HCT116 (cell line): ENCODE data around the gene ATF1. TPM values are rescaled to one million over a fixed set of nuclear protein-coding genes. Genes with fewer than 3 reads are reported as not detected.
A peak's percentile ranks its signal among the peaks of the same experiment; 100 is the strongest.

Experiments used
- ATAC-seq: fragments of 200-7000 bp; cut with Tn5 transposase; 2 replicates; pipeline ENCODE4 v1.9.1; 2020; ENCODE audit warnings: mild to moderate bottlenecking, moderate library complexity
- BruUV-seq: library from RNA; stranded (reverse); fragments of 400-500 nt; replicated peaks from 2 replicates; lab custom pipeline; 2021; lab: Mats Ljungman, UMichigan
- CTCF ChIA-PET: fragments of 300-600 bp; sonication (Branson Sonifier 250); formaldehyde crosslinking; loops from one replicate; lab custom pipeline; 2021; ENCODE audit warnings: antibody characterized with exemption; lab: Charles Lee
- POLR2A ChIA-PET: fragments of 300-600, 350-600 bp; sonication (Branson Sonifier 250); formaldehyde crosslinking; loops from one replicate; lab custom pipeline; 2021; ENCODE audit warnings: antibody characterized with exemption; lab: Charles Lee
- RAD21 ChIA-PET, 2 experiments: fragments of 300-600 bp; sonication (Branson Sonifier 250); formaldehyde crosslinking; loops; one replicate each; lab custom pipeline; 2023; ENCODE audit warnings: low total read pairs in 2 of 2; ENCODE audit not compliant: uncharacterized antibody in 2 of 2, unreplicated experiment in 2 of 2, low non-redundant PET in 1 of 2; lab: Charles Lee
- DNase-seq: peaks from one replicate; pipeline ENCODE4 v3.0.0-alpha.2; 2010; ENCODE audit warnings: low read depth, low spot score
- H2AFZ ChIP-seq: fragments of 200-600 bp; shearing (Covaris generic), sonication (generic); 2 replicates; pipeline ENCODE4 v1.6.1; 2017; ENCODE audit warnings: low read depth, mixed run types, mixed read lengths, antibody characterized with exemption, low read length; ENCODE audit not compliant: poor library complexity, severe bottlenecking
- H3K27ac ChIP-seq: 2 replicates; pipeline ENCODE4 v1.5.1; 2012; ENCODE audit warnings: low read depth, low read length
- H3K27me3 ChIP-seq: fragments of 200-600 bp; sonication (generic); 2 replicates; pipeline ENCODE4 v1.6.1; 2016; ENCODE audit warnings: mixed run types, low read length, mixed read lengths; ENCODE audit not compliant: insufficient read depth
- H3K36me3 ChIP-seq, 2 experiments: fragments of 200-500 bp in 1 of 2; fragments of 200-600 bp in 1 of 2; sonication (Bioruptor generic) in 1 of 2; sonication (generic) in 1 of 2; 2 replicates each; pipeline versions ENCODE4 v1.5.1 to v1.6.1; 2014 to 2016; ENCODE audit warnings: low read length in 2 of 2, inconsistent platforms in 1 of 2, mixed read lengths in 1 of 2, mixed run types in 1 of 2; ENCODE audit not compliant: insufficient read depth in 2 of 2, control insufficient read depth in 1 of 2
- H3K4me1 ChIP-seq, 2 experiments: fragments of 200-600 bp in 1 of 2; sonication (generic) in 1 of 2; 2 replicates each; pipeline versions ENCODE4 v1.5.1 to v1.6.1; 2012 to 2017; ENCODE audit warnings: low read length in 2 of 2, inconsistent platforms in 1 of 2, mild to moderate bottlenecking in 1 of 2, mixed read lengths in 1 of 2, mixed run types in 1 of 2, moderate library complexity in 1 of 2; ENCODE audit not compliant: insufficient read depth in 2 of 2, control insufficient read depth in 1 of 2
- H3K4me2 ChIP-seq: fragments of 200-600 bp; sonication (generic); 2 replicates; pipeline ENCODE4 v1.6.1; 2017; ENCODE audit warnings: mixed run types, low read length, mixed read lengths
- H3K4me3 ChIP-seq, 2 experiments: fragments of 200-600 bp in 1 of 2; sonication (generic) in 1 of 2; replicated peaks in 1 of 2; 2 replicates each; pipeline ENCODE4 v1.5.1; 2011 to 2016; ENCODE audit warnings: low read length in 2 of 2, control low read depth in 1 of 2, low read depth in 1 of 2, mild to moderate bottlenecking in 1 of 2, mixed read lengths in 1 of 2, mixed run types in 1 of 2
- H3K79me2 ChIP-seq: fragments of 200-600 bp; sonication (generic); 2 replicates; pipeline ENCODE4 v1.6.1; 2017; ENCODE audit warnings: mild to moderate bottlenecking, mixed run types, low read length, moderate library complexity, mixed read lengths; ENCODE audit not compliant: insufficient read depth
- H3K9ac ChIP-seq: fragments of 200-600 bp; sonication (generic); 2 replicates; pipeline ENCODE4 v1.6.1; 2016; ENCODE audit warnings: low read length, mixed read lengths
- H3K9me2 ChIP-seq: fragments of 200-600 bp; sonication (generic), shearing (Covaris generic); 2 replicates; pipeline ENCODE4 v1.6.1; 2017; ENCODE audit warnings: mixed run types, mild to moderate bottlenecking, moderate library complexity; ENCODE audit not compliant: insufficient read depth
- H3K9me3 ChIP-seq, 2 experiments: fragments of 200-500 bp in 1 of 2; fragments of 200-600 bp in 1 of 2; sonication (Bioruptor generic) in 1 of 2; sonication (generic) in 1 of 2; 2 replicates each; pipeline ENCODE4 v1.6.1; 2014 to 2017; ENCODE audit warnings: low read length in 2 of 2, mixed read lengths in 2 of 2, inconsistent platforms in 1 of 2, low read depth in 1 of 2, mild to moderate bottlenecking in 1 of 2, mixed run types in 1 of 2, moderate library complexity in 1 of 2; ENCODE audit not compliant: control insufficient read depth in 1 of 2, insufficient read depth in 1 of 2
- H4K20me1 ChIP-seq: fragments of 200-600 bp; sonication (generic), shearing (Covaris generic); 2 replicates; pipeline ENCODE4 v1.6.1; 2017; ENCODE audit warnings: mixed run types, mild to moderate bottlenecking, moderate library complexity; ENCODE audit not compliant: insufficient read depth
- ELF1 ChIP-seq: IDR thresholded peaks from 2 replicates; pipeline ENCODE4 v1.6.1; 2012; ENCODE audit warnings: low read depth, borderline replicate concordance
- EZH2 ChIP-seq: fragments of 200-600 bp; sonication (generic); IDR thresholded peaks from 2 replicates; pipeline ENCODE4 v1.6.1; 2017; ENCODE audit warnings: antibody characterized with exemption, mixed run types
- EZH2phosphoT487 ChIP-seq: fragments of 200-600 bp; IDR thresholded peaks from 2 replicates; pipeline ENCODE4 v1.6.1; 2018; ENCODE audit warnings: antibody characterized with exemption, borderline replicate concordance
- FOSL1 ChIP-seq: IDR thresholded peaks from 2 replicates; pipeline ENCODE4 v1.6.1; 2012; ENCODE audit warnings: low read depth
- JUND ChIP-seq: IDR thresholded peaks from 2 replicates; pipeline ENCODE4 v1.6.1; 2012
- MAX ChIP-seq: IDR thresholded peaks from 2 replicates; pipeline ENCODE4 v1.6.1; 2012
- POLR2A ChIP-seq: IDR thresholded peaks from 2 replicates; pipeline ENCODE4 v1.7.0; 2011; ENCODE audit warnings: borderline replicate concordance; ENCODE audit not compliant: insufficient read depth, insufficient read length; ENCODE audit errors: extremely low read depth
- RAD21 ChIP-seq: IDR thresholded peaks from 2 replicates; pipeline ENCODE4 v1.6.1; 2012; ENCODE audit warnings: low read depth, mild to moderate bottlenecking
- SIN3A ChIP-seq: IDR thresholded peaks from 2 replicates; pipeline ENCODE4 v1.6.1; 2012; ENCODE audit warnings: low read depth
- YY1 ChIP-seq: IDR thresholded peaks from 2 replicates; pipeline ENCODE4 v1.6.1; 2011; ENCODE audit warnings: low read length, low read depth, moderate library complexity, mild to moderate bottlenecking; ENCODE audit not compliant: insufficient replicate concordance; ENCODE audit errors: extremely low read depth
- ZBTB33 ChIP-seq: IDR thresholded peaks from 2 replicates; pipeline ENCODE4 v1.6.1; 2011; ENCODE audit warnings: mild to moderate bottlenecking, low read length, moderate library complexity; ENCODE audit not compliant: insufficient replicate concordance; ENCODE audit errors: extremely low read depth
- intact Hi-C: fragments of 100-400 bp; cut with micrococcal nuclease; formaldehyde crosslinking; loops from 2 replicates; pipeline ENCODE4 v1.10.0; 2022
- total RNA-seq: library from RNA; stranded (reverse); gene quantifications from one replicate; pipeline ENCODE4 v1.2.1, GENCODE V29; 2021; ENCODE audit not compliant: unreplicated experiment

The ATF1 gene
- total RNA-seq, 1 experiment from 2014 or later, result 48.8 TPM

- ChIA-PET RAD21 (no interaction called here), CTCF (interaction anchor here (1.3 kb wide), 1 partner anchor 21 kb away, joined by 5 read pairs; no protein-coding TSS in a partner anchor), POLR2A (interaction anchor here (1.8 kb wide), 1 partner anchor 12 kb away, joined by 13 read pairs; no protein-coding TSS in a partner anchor)
- Histone ChIP-seq H3K9ac (peak overlapping the region; percentile 79), H4K20me1 (no peaks in the 10 kb centered on the region), H3K4me3 (no peak overlapping the region; a peak in 1 of 4 replicates), H2AFZ (no peak overlapping the region), H3K79me2 (peaks cover 39% of the 10 kb centered on the region), H3K9me2 (no peaks in the 10 kb centered on the region), H3K9me3 (no peaks in the 10 kb centered on the region), H3K4me2 (peak overlapping the region; percentile 93), H3K4me1 (peaks cover 49 to 62% of the 10 kb centered on the region in 2 experiments), H3K27me3 (no peaks in the 10 kb centered on the region), H3K27ac (peak overlapping the region; percentile 87), H3K36me3 (no peaks in the 10 kb centered on the region)
- ATAC-seq (no peak), DNase-seq (no peak)
- TF ChIP-seq FOSL1, result no peak
- TF ChIP-seq JUND, result no peak
- TF ChIP-seq ELF1, result no peak
- no peak for TF ChIP-seq EZH2phosphoT487
- no peak for TF ChIP-seq ZBTB33
- TF ChIP-seq EZH2, result no peak
- TF ChIP-seq MAX, result no peak
- no peak for TF ChIP-seq RAD21
- no peak for TF ChIP-seq SIN3A
- no peak for TF ChIP-seq YY1
- no peak for TF ChIP-seq POLR2A
- BruUV-seq, result TSS peak; percentile 21
- intact Hi-C loops, result no loop called here
Measured at GRCh38 chr12:50785406-50786001, 21.6 kb downstream of the ATF1 start.
